ENCODE results near the gene EHMT1.
A peak's percentile ranks its signal among the peaks of the same experiment; 100 is the strongest.
"Not testable (repeated sequence)": the region's sequence is repeated elsewhere in the genome, so short reads cannot be mapped to it uniquely, and the experiment has no call there.

EHMT1 gene

GRCh38 chr9:137720571-137721110 lies 101.8 kb downstream of the EHMT1 start:
- no peak overlapping the region for H3K4me3 ChIP-seq
- TF ChIP-seq EZH2 (IDR thresholded peaks at IDR 0.05): no peak
- no peak for TF ChIP-seq POLR2AphosphoS5 (IDR thresholded peaks at IDR 0.05; ENCODE audit: borderline replicate concordance, low read depth, low read length)
- no peak for TF ChIP-seq FOXP2 (optimal IDR thresholded peaks at IDR 0.05; ENCODE audit: control extremely low read depth, extremely low read length, insufficient read depth)
- DNase-seq (ENCODE audit: low read depth, low spot score): no peak
- no peak overlapping the region for H3K9ac ChIP-seq (ENCODE audit: insufficient read length)
- peak overlapping the region; percentile 46; the same call in 1 of the 2 replicates for H3K27ac ChIP-seq
- no peaks in the 10 kb centered on the region for H3K9me3 ChIP-seq (ENCODE audit: low read depth, low read length)
- H3K36me3 ChIP-seq (ENCODE audit: insufficient read depth, low read length): peaks cover 47% of the 10 kb centered on the region; the same call in 1 of the 2 replicates

GRCh38 chr9:137721479-137721878 lies 102.7 kb downstream of the EHMT1 start:
- no peak for TF ChIP-seq FOXP2 (optimal IDR thresholded peaks at IDR 0.05; ENCODE audit: control extremely low read depth, extremely low read length, insufficient read depth)
- no peak for TF ChIP-seq EZH2 (IDR thresholded peaks at IDR 0.05)
- TF ChIP-seq POLR2AphosphoS5 (IDR thresholded peaks at IDR 0.05; ENCODE audit: borderline replicate concordance, low read depth, low read length): no peak

GRCh38 chr9:137721899-137722298 lies 103.1 kb downstream of the EHMT1 start:
- Histone ChIP-seq H3K36me3 (ENCODE audit: insufficient read depth, low read length) (peaks cover 51% of the 10 kb centered on the region; the same call in 1 of the 2 replicates), H3K27ac (no peak overlapping the region), H3K4me3 (no peak overlapping the region), H3K9ac (ENCODE audit: insufficient read length) (no peak overlapping the region), H3K9me3 (ENCODE audit: low read depth, low read length) (no peaks in the 10 kb centered on the region)
- DNase-seq (ENCODE audit: low read depth, low spot score): no peak
- TF ChIP-seq FOXP2 (optimal IDR thresholded peaks at IDR 0.05; ENCODE audit: control extremely low read depth, extremely low read length, insufficient read depth) (no peak), EZH2 (IDR thresholded peaks at IDR 0.05) (no peak), POLR2AphosphoS5 (IDR thresholded peaks at IDR 0.05; ENCODE audit: borderline replicate concordance, low read depth, low read length) (no peak)

More at GRCh38 chr9:137721479-137721878, 102.7 kb downstream of the EHMT1 start:
- Histone ChIP-seq H3K4me3 (no peak overlapping the region), H3K9me3 (ENCODE audit: low read depth, low read length) (no peaks in the 10 kb centered on the region), H3K36me3 (ENCODE audit: insufficient read depth, low read length) (peaks cover 51% of the 10 kb centered on the region; the same call in 1 of the 2 replicates), H3K27ac (no peak overlapping the region), H3K9ac (ENCODE audit: insufficient read length) (no peak overlapping the region)
- no peak for DNase-seq (ENCODE audit: low read depth, low spot score)

GRCh38 chr9:137722481-137722880 lies 103.7 kb downstream of the EHMT1 start:
- Histone ChIP-seq H3K9me3 (ENCODE audit: low read depth, low read length) (no peaks in the 10 kb centered on the region), H3K4me3 (no peak overlapping the region), H3K9ac (ENCODE audit: insufficient read length) (no peak overlapping the region), H3K27ac (no peak overlapping the region), H3K36me3 (ENCODE audit: insufficient read depth, low read length) (peaks cover 52% of the 10 kb centered on the region; the same call in 1 of the 2 replicates)
- no peak for DNase-seq (ENCODE audit: low read depth, low spot score)
- TF ChIP-seq EZH2 (IDR thresholded peaks at IDR 0.05): no peak
- no peak for TF ChIP-seq POLR2AphosphoS5 (IDR thresholded peaks at IDR 0.05; ENCODE audit: borderline replicate concordance, low read depth, low read length)
- TF ChIP-seq FOXP2 (optimal IDR thresholded peaks at IDR 0.05; ENCODE audit: control extremely low read depth, extremely low read length, insufficient read depth): no peak

GRCh38 chr9:137723356-137723755 lies 104.6 kb downstream of the EHMT1 start:
- H3K9ac ChIP-seq (ENCODE audit: insufficient read length); H3K9me3 ChIP-seq (ENCODE audit: low read depth, low read length); H3K4me3 ChIP-seq; H3K27ac ChIP-seq; DNase-seq (ENCODE audit: low read depth, low spot score): not testable (repeated sequence)
- peaks cover 61% of the 10 kb centered on the region for H3K36me3 ChIP-seq (ENCODE audit: insufficient read depth, low read length)

GRCh38 chr9:137723783-137724445 lies 105.1 kb downstream of the EHMT1 start:
- H3K27ac ChIP-seq: peak overlapping the region; percentile 2; the same call in 1 of the 2 replicates
- H3K9me3 ChIP-seq (ENCODE audit: low read depth, low read length): no peaks in the 10 kb centered on the region
- H3K36me3 ChIP-seq (ENCODE audit: insufficient read depth, low read length): peaks cover 67% of the 10 kb centered on the region
- TF ChIP-seq EZH2 (IDR thresholded peaks at IDR 0.05) (no peak), POLR2AphosphoS5 (IDR thresholded peaks at IDR 0.05; ENCODE audit: borderline replicate concordance, low read depth, low read length) (no peak), FOXP2 (optimal IDR thresholded peaks at IDR 0.05; ENCODE audit: control extremely low read depth, extremely low read length, insufficient read depth) (no peak)
- no peak for DNase-seq (ENCODE audit: low read depth, low spot score)
- H3K4me3 ChIP-seq: no peak overlapping the region
- H3K9ac ChIP-seq (ENCODE audit: insufficient read length): no peak overlapping the region

GRCh38 chr9:137724818-137725240 lies 106.0 kb downstream of the EHMT1 start:
- no peaks in the 10 kb centered on the region for H3K9me3 ChIP-seq (ENCODE audit: low read depth, low read length)

GRCh38 chr9:137725598-137725997 lies 106.8 kb downstream of the EHMT1 start:
- Histone ChIP-seq H3K4me3 (no peak overlapping the region), H3K9ac (ENCODE audit: insufficient read length) (no peak overlapping the region), H3K9me3 (ENCODE audit: low read depth, low read length) (no peaks in the 10 kb centered on the region), H3K27ac (no peak overlapping the region), H3K36me3 (ENCODE audit: insufficient read depth, low read length) (peaks cover 73% of the 10 kb centered on the region)
- TF ChIP-seq EZH2 (IDR thresholded peaks at IDR 0.05) (no peak), FOXP2 (optimal IDR thresholded peaks at IDR 0.05; ENCODE audit: control extremely low read depth, extremely low read length, insufficient read depth) (no peak), POLR2AphosphoS5 (IDR thresholded peaks at IDR 0.05; ENCODE audit: borderline replicate concordance, low read depth, low read length) (no peak)
- DNase-seq (ENCODE audit: low read depth, low spot score): no peak

More at GRCh38 chr9:137724818-137725240, 106.0 kb downstream of the EHMT1 start:
- Histone ChIP-seq H3K4me3 (no peak overlapping the region), H3K27ac (no peak overlapping the region), H3K9ac (ENCODE audit: insufficient read length) (no peak overlapping the region), H3K36me3 (ENCODE audit: insufficient read depth, low read length) (peaks cover 69% of the 10 kb centered on the region)
- TF ChIP-seq POLR2AphosphoS5 (IDR thresholded peaks at IDR 0.05; ENCODE audit: borderline replicate concordance, low read depth, low read length): no peak
- TF ChIP-seq EZH2 (IDR thresholded peaks at IDR 0.05): no peak
- TF ChIP-seq FOXP2 (optimal IDR thresholded peaks at IDR 0.05; ENCODE audit: control extremely low read depth, extremely low read length, insufficient read depth): no peak
- DNase-seq (ENCODE audit: low read depth, low spot score): no peak

- H3K4me3 ChIP-seq; H3K27ac ChIP-seq; H3K9me3 ChIP-seq (ENCODE audit: low read depth, low read length); H3K9ac ChIP-seq (ENCODE audit: insufficient read length); DNase-seq (ENCODE audit: low read depth, low spot score): not testable (repeated sequence)
- H3K36me3 ChIP-seq (ENCODE audit: insufficient read depth, low read length): peaks cover 72% of the 10 kb centered on the region
Observed at GRCh38 chr9:137726336-137726735, 107.5 kb downstream of the EHMT1 start.
